Measurements from ENCODE around the gene RGS13.

RGS13 gene

GRCh38 chr1:192609110-192610079 is 26.6 kb upstream of the RGS13 start:
- H3K27ac Mint-ChIP-seq = no peak overlapping the region
- peak overlapping the region; percentile 17 for H3K4me3 Mint-ChIP-seq
- H3K9me3 Mint-ChIP-seq = no peaks in the 10 kb centered on the region
- ATAC-seq (peak; percentile 96), DNase-seq (ENCODE audit: low spot score in 2 of 2) (peak; percentile 11 to 73)
- H3K4me1 Mint-ChIP-seq = peaks cover 21% of the 10 kb centered on the region
- H3K36me3 Mint-ChIP-seq = no peaks in the 10 kb centered on the region

GRCh38 chr1:192610112-192610889 is 25.6 kb upstream of the RGS13 start:
- Mint-ChIP-seq H3K4me3 (no peak overlapping the region), H3K36me3 (no peaks in the 10 kb centered on the region), H3K27ac (no peak overlapping the region), H3K9me3 (no peaks in the 10 kb centered on the region), H3K4me1 (peaks cover 16% of the 10 kb centered on the region)
- ATAC-seq = no peak
- no peak for DNase-seq (ENCODE audit: low spot score in 2 of 2)

GRCh38 chr1:192615055-192615454 is 20.9 kb upstream of the RGS13 start:
- Mint-ChIP-seq H3K27ac (no peak overlapping the region), H3K36me3 (no peaks in the 10 kb centered on the region), H3K4me1 (no peaks in the 10 kb centered on the region), H3K4me3 (no peak overlapping the region), H3K9me3 (no peaks in the 10 kb centered on the region)
- ATAC-seq (no peak), DNase-seq (ENCODE audit: low spot score in 2 of 2) (no peak)

GRCh38 chr1:192620071-192620635 is 15.8 kb upstream of the RGS13 start:
- no peak overlapping the region for H3K27ac Mint-ChIP-seq
- H3K36me3 Mint-ChIP-seq = no peaks in the 10 kb centered on the region
- H3K9me3 Mint-ChIP-seq = no peaks in the 10 kb centered on the region
- H3K4me1 Mint-ChIP-seq = no peaks in the 10 kb centered on the region
- DNase-seq (ENCODE audit: low spot score in 2 of 2) (no peak), ATAC-seq (no peak)
- no peak overlapping the region for H3K4me3 Mint-ChIP-seq

GRCh38 chr1:192626366-192627179 is 9.4 kb upstream of the RGS13 start:
- Mint-ChIP-seq H3K27ac (no peak overlapping the region), H3K4me1 (no peaks in the 10 kb centered on the region), H3K9me3 (no peaks in the 10 kb centered on the region), H3K36me3 (no peaks in the 10 kb centered on the region), H3K4me3 (no peak overlapping the region)
- no peak for DNase-seq (ENCODE audit: low spot score in 2 of 2)
- no peak for ATAC-seq

GRCh38 chr1:192627901-192628300 is 8.0 kb upstream of the RGS13 start:
- no peaks in the 10 kb centered on the region for H3K4me1 Mint-ChIP-seq
- no peak overlapping the region for H3K27ac Mint-ChIP-seq
- H3K36me3 Mint-ChIP-seq = no peaks in the 10 kb centered on the region
- no peak for DNase-seq (ENCODE audit: low spot score in 2 of 2)
- H3K4me3 Mint-ChIP-seq = no peak overlapping the region
- no peaks in the 10 kb centered on the region for H3K9me3 Mint-ChIP-seq
- no peak for ATAC-seq

- Mint-ChIP-seq H3K36me3 (no peaks in the 10 kb centered on the region), H3K27ac (no peak overlapping the region), H3K4me3 (no peak overlapping the region), H3K4me1 (no peaks in the 10 kb centered on the region), H3K9me3 (no peaks in the 10 kb centered on the region)
- ATAC-seq (no peak), DNase-seq (ENCODE audit: low spot score in 2 of 2) (no peak)
Measured at GRCh38 chr1:192628396-192629057, 7.4 kb upstream of the RGS13 start.

GRCh38 chr1:192629612-192630011 is 6.3 kb upstream of the RGS13 start:
- Mint-ChIP-seq H3K36me3 (no peaks in the 10 kb centered on the region), H3K4me3 (no peak overlapping the region), H3K27ac (no peak overlapping the region), H3K4me1 (no peaks in the 10 kb centered on the region), H3K9me3 (no peaks in the 10 kb centered on the region)
- ATAC-seq (no peak), DNase-seq (ENCODE audit: low spot score in 2 of 2) (no peak)

- no peak for DNase-seq (ENCODE audit: low spot score in 2 of 2)
- Mint-ChIP-seq H3K36me3 (no peaks in the 10 kb centered on the region), H3K9me3 (no peaks in the 10 kb centered on the region), H3K4me3 (no peak overlapping the region), H3K27ac (no peak overlapping the region), H3K4me1 (no peaks in the 10 kb centered on the region)
- no peak for ATAC-seq
Measured at GRCh38 chr1:192630521-192631287, 5.2 kb upstream of the RGS13 start.

GRCh38 chr1:192631749-192632148 is 4.2 kb upstream of the RGS13 start:
- no peak overlapping the region for H3K4me3 Mint-ChIP-seq
- H3K4me1 Mint-ChIP-seq = no peaks in the 10 kb centered on the region
- DNase-seq (ENCODE audit: low spot score in 2 of 2) (no peak), ATAC-seq (no peak)
- H3K27ac Mint-ChIP-seq = no peak overlapping the region
- no peaks in the 10 kb centered on the region for H3K9me3 Mint-ChIP-seq
- no peaks in the 10 kb centered on the region for H3K36me3 Mint-ChIP-seq

- no peaks in the 10 kb centered on the region for H3K4me1 Mint-ChIP-seq
- DNase-seq (ENCODE audit: low spot score in 2 of 2) (no peak), ATAC-seq (no peak)
- no peaks in the 10 kb centered on the region for H3K36me3 Mint-ChIP-seq
- no peaks in the 10 kb centered on the region for H3K9me3 Mint-ChIP-seq
- H3K27ac Mint-ChIP-seq = no peak overlapping the region
- H3K4me3 Mint-ChIP-seq = no peak overlapping the region
Measured at GRCh38 chr1:192632188-192632587, 3.8 kb upstream of the RGS13 start.

GRCh38 chr1:192632641-192633532 is 3.1 kb upstream of the RGS13 start:
- no peaks in the 10 kb centered on the region for H3K4me1 Mint-ChIP-seq
- H3K36me3 Mint-ChIP-seq = no peaks in the 10 kb centered on the region
- H3K4me3 Mint-ChIP-seq = no peak overlapping the region
- DNase-seq (ENCODE audit: low spot score in 2 of 2) = no peak
- no peak for ATAC-seq
- no peak overlapping the region for H3K27ac Mint-ChIP-seq
- no peaks in the 10 kb centered on the region for H3K9me3 Mint-ChIP-seq

- H3K4me3 Mint-ChIP-seq = no peak overlapping the region
- no peaks in the 10 kb centered on the region for H3K9me3 Mint-ChIP-seq
- no peak overlapping the region for H3K27ac Mint-ChIP-seq
- no peaks in the 10 kb centered on the region for H3K36me3 Mint-ChIP-seq
- no peak for DNase-seq (ENCODE audit: low spot score in 2 of 2)
- no peak for ATAC-seq
- H3K4me1 Mint-ChIP-seq = no peaks in the 10 kb centered on the region
Measured at GRCh38 chr1:192633533-192634253, 2.3 kb upstream of the RGS13 start.
